DMS53 (cell line): ENCODE results near the gene SPATA20.

Experiments used
- DNase-seq: peaks from one replicate; lab custom pipeline; 2025; lab: John Stamatoyannopoulos, UW

The SPATA20 gene

DNA sequence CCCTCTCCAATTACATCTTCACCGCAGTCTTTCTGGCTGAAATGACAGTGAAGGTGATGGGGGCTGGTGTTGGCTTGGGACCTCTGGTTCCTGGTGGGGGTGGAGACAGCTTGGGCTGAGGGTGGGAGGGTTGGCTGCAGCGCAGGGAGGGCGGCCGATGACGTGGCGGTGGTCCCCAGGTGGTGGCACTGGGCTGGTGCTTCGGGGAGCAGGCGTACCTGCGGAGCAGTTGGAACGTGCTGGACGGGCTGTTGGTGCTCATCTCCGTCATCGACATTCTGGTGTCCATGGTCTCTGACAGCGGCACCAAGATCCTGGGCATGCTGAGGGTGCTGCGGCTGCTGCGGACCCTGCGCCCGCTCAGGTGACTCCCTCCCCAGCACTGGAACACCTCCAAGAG is 55.9 kb downstream of the SPATA20 start:
- no peak for DNase-seq

DNA sequence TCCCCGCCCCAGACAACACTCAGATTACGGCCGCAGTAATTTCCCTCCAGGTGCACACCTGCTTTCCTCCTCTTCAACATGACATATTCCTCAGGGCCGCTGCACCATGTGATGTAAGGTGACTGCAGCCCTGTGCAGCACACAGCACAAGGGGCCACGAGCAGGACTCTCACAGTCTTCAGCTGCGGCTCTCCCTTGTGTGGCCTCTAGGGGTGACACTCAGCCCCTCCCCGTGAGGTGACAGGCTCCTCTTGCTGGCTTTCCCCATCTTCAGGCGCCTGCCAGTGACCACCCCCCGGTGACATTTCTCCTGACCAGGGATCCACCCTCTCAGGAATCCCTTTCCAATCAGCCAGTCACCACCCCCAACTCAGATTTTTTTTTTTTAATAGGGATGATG is 56.4 kb downstream of the SPATA20 start:
- DNase-seq, result peak; percentile 96

DNA sequence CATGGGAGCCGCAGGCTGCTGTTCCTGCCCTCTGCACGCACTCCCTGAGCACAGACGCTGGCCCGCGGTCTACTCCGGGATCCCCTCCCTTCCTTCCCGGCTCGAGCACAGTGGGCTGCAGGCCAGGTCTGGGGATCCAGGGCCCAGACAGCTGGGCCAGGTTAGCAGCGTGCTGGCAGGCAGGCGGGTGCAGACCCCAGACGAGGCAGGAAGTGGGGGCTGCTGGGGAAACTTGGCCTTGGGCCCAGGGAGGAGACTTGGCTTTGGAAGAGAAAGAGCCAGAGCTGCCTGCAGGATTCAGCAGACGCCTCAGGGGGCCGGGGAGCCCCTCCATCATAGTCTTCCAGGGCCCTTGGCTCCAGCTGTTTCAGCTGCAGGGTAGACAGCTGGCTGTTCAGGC is 57.5 kb downstream of the SPATA20 start:
- DNase-seq, result no peak

- no peak for DNase-seq
Observed at GRCh38 chr17:50605429-50605828, 58.5 kb downstream of the SPATA20 start.
